IMR-90 (cell line): ENCODE measurements around the gene TRAPPC10.

Experiments used
- BHLHE40 ChIP-seq: fragments of 150-350 bp; IDR thresholded peaks from 2 replicates; pipeline ENCODE4 v1.6.1; 2016; ENCODE audit warnings: mild to moderate bottlenecking, low read depth, low read length
- CEBPB ChIP-seq: IDR thresholded peaks from 2 replicates; pipeline ENCODE4 v1.6.1; 2012; ENCODE audit warnings: low read depth, low read length, improper control_type of control experiment
- CTCF ChIP-seq: conservative IDR thresholded peaks from 2 replicates; pipeline ENCODE4 v1.5.1; 2012; ENCODE audit warnings: mild to moderate bottlenecking, low read depth, low read length, improper control_type of control experiment
- FOS ChIP-seq: fragments of 150-350 bp; IDR thresholded peaks from 2 replicates; pipeline ENCODE4 v1.6.1; 2016; ENCODE audit warnings: low read depth, low read length
- MAFK ChIP-seq: IDR thresholded peaks from 2 replicates; pipeline ENCODE4 v1.6.1; 2012; ENCODE audit warnings: low read depth, low read length, improper control_type of control experiment
- MXI1 ChIP-seq: IDR thresholded peaks from 2 replicates; pipeline ENCODE4 v1.6.1; 2012; ENCODE audit warnings: low read depth, mild to moderate bottlenecking, low read length, moderate library complexity, borderline replicate concordance
- NFE2L2 ChIP-seq: fragments of 150-350 bp; IDR thresholded peaks from 2 replicates; pipeline ENCODE4 v1.6.1; 2016; ENCODE audit warnings: low read depth, mild to moderate bottlenecking, low read length
- POLR2A ChIP-seq: IDR thresholded peaks from 2 replicates; pipeline ENCODE4 v1.6.1; 2012; ENCODE audit warnings: mild to moderate bottlenecking, low read depth, low read length
- RAD21 ChIP-seq: IDR thresholded peaks from 2 replicates; pipeline ENCODE4 v1.6.1; 2012; ENCODE audit warnings: low read length, improper control_type of control experiment
- RCOR1 ChIP-seq: IDR thresholded peaks from 2 replicates; pipeline ENCODE4 v1.6.1; 2012; ENCODE audit warnings: mild to moderate bottlenecking, low read length, improper control_type of control experiment; ENCODE audit not compliant: insufficient replicate concordance
- RFX5 ChIP-seq: IDR thresholded peaks from 2 replicates; pipeline ENCODE4 v1.8.0; 2012; ENCODE audit warnings: low read depth, mild to moderate bottlenecking, low read length, moderate library complexity
- SMC3 ChIP-seq: fragments of 150-350 bp; IDR thresholded peaks from 2 replicates; pipeline ENCODE4 v1.6.1; 2016; ENCODE audit warnings: low read depth, mild to moderate bottlenecking, antibody characterized with exemption, low read length, moderate library complexity
- USF2 ChIP-seq: fragments of 150-350 bp; IDR thresholded peaks from 2 replicates; pipeline ENCODE4 v1.6.1; 2017; ENCODE audit warnings: mild to moderate bottlenecking, antibody characterized with exemption, low read length, low read depth
- TF ChIP-seq, protein P1 (sequence below): fragments of 150-350 bp; IDR thresholded peaks from 2 replicates; pipeline ENCODE4 v1.6.1; 2016; ENCODE audit warnings: low read depth, mild to moderate bottlenecking, low read length, moderate library complexity, borderline replicate concordance

DNA sequence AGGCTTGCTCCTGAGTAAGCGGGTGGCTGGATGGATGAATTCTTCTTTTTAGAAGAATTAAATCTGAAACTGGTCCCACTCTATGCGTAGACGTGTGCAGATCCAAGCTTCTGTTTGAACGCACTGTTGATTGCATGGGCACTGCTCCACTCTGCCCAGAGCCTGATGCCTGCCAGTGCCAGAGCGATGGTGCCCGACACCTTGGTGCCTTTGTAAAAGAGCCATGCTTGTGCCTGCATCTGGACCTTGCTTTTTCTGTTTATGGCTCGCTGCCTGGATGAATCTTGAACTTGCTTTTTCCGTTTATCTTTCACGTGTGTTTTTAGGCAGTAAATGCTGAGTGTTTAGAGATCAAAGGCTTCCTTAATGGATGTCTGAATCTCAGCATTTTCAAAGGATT lies 80.1 kb downstream of the TRAPPC10 start:
- TF ChIP-seq CTCF (no peak), POLR2A (no peak), CEBPB (no peak), USF2 (no peak), RFX5 (no peak), SMC3 (no peak), NFE2L2 (no peak), BHLHE40 (no peak), RAD21 (no peak), RCOR1 (no peak), MXI1 (no peak), FOS (no peak), MAFK (no peak)
- TF ChIP-seq, protein P1, sequence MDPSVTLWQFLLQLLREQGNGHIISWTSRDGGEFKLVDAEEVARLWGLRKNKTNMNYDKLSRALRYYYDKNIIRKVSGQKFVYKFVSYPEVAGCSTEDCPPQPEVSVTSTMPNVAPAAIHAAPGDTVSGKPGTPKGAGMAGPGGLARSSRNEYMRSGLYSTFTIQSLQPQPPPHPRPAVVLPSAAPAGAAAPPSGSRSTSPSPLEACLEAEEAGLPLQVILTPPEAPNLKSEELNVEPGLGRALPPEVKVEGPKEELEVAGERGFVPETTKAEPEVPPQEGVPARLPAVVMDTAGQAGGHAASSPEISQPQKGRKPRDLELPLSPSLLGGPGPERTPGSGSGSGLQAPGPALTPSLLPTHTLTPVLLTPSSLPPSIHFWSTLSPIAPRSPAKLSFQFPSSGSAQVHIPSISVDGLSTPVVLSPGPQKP = no peak
